Esophagus squamous epithelium (tissue), 4 donors: ENCODE results near the gene CALN1.

Experiments
- POLR2A ChIP-seq, 4 donors: fragments of 450-650 bp; IDR thresholded peaks; one replicate each; pipeline ENCODE4 v1.6.1; 2017; ENCODE audit warnings: antibody characterized with exemption in 4 of 4, mild to moderate bottlenecking in 4 of 4, moderate library complexity in 3 of 4
- TF ChIP-seq, protein P1 (sequence below), 6 experiments: fragments of 450-650 bp in 4 of 6; fragments of 200-600 bp in 2 of 6; sonication (generic) in 2 of 6; IDR thresholded peaks; one replicate each; pipeline ENCODE4 v1.5.1; 2016 to 2019; ENCODE audit warnings: antibody characterized with exemption in 6 of 6, mild to moderate bottlenecking in 4 of 6, moderate library complexity in 4 of 6

- TF ChIP-seq, protein P1, sequence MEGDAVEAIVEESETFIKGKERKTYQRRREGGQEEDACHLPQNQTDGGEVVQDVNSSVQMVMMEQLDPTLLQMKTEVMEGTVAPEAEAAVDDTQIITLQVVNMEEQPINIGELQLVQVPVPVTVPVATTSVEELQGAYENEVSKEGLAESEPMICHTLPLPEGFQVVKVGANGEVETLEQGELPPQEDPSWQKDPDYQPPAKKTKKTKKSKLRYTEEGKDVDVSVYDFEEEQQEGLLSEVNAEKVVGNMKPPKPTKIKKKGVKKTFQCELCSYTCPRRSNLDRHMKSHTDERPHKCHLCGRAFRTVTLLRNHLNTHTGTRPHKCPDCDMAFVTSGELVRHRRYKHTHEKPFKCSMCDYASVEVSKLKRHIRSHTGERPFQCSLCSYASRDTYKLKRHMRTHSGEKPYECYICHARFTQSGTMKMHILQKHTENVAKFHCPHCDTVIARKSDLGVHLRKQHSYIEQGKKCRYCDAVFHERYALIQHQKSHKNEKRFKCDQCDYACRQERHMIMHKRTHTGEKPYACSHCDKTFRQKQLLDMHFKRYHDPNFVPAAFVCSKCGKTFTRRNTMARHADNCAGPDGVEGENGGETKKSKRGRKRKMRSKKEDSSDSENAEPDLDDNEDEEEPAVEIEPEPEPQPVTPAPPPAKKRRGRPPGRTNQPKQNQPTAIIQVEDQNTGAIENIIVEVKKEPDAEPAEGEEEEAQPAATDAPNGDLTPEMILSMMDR (IDR thresholded peaks at IDR 0.05): no peak
- no peak for TF ChIP-seq POLR2A (IDR thresholded peaks at IDR 0.05)
Measured at GRCh38 chr7:71826141-71826540, 586.0 kb downstream of the CALN1 start.
